ENCODE data around the gene UBE2G2. TPM values are rescaled to one million over a fixed set of nuclear protein-coding genes. Genes with fewer than 3 reads are reported as not detected.
A peak's percentile ranks its signal among the peaks of the same experiment; 100 is the strongest.

Gene UBE2G2
- total RNA-seq, 2 experiments from 2014 or later, result 89.9 to 96.8 TPM

- intact Hi-C loops (cut with DNase I, micrococcal nuclease), result loop anchor here in 1 of 2 experiments (5.0 kb wide), 1 partner anchor 108 kb away; no protein-coding TSS in a partner anchor
- peaks cover 0 to 17% of the 10 kb centered on the region in 2 experiments for H3K9me3 ChIP-seq (ENCODE audit: control insufficient read depth in 1 of 2, insufficient read depth in 1 of 2, low read length in 2 of 2)
- peaks cover 17 to 33% of the 10 kb centered on the region in 2 experiments for H3K27me3 ChIP-seq (ENCODE audit: control insufficient read depth in 1 of 2, insufficient read depth in 2 of 2, low read length in 2 of 2)
- no peak overlapping the region for H3K27ac Mint-ChIP-seq
- ATAC-seq (ENCODE audit: poor library complexity), result no peak
- no peaks in the 10 kb centered on the region for H3K36me3 Mint-ChIP-seq (ENCODE audit: low read depth)
- H3K27me3 Mint-ChIP-seq, result peaks cover 51% of the 10 kb centered on the region
- H3K9me3 Mint-ChIP-seq, result no peaks in the 10 kb centered on the region
- H3K4me1 Mint-ChIP-seq (ENCODE audit: low read depth), result peaks cover 10% of the 10 kb centered on the region
- no peak overlapping the region for H3K4me3 ChIP-seq (ENCODE audit: low read length)
- peaks cover 17% of the 10 kb centered on the region for H3K4me1 ChIP-seq (ENCODE audit: insufficient read depth, low read length)
- no peak for DNase-seq
- H3K4me3 Mint-ChIP-seq, result no peak overlapping the region
- H3K27ac ChIP-seq (ENCODE audit: low read depth in 1 of 2, low read length in 2 of 2), result no peak overlapping the region
- ChIA-PET CTCF (no interaction called here), POLR2A (no interaction called here)
- no peak for TF ChIP-seq CTCF (IDR thresholded peaks at IDR 0.05)
- no peaks in the 10 kb centered on the region for H3K36me3 ChIP-seq (ENCODE audit: insufficient read depth, low read length)
Observed at GRCh38 chr21:44724926-44725325, 76.7 kb downstream of the UBE2G2 start.

- ATAC-seq (ENCODE audit: poor library complexity) (no peak), DNase-seq (no peak)
- no peak for TF ChIP-seq CTCF (IDR thresholded peaks at IDR 0.05)
- Histone ChIP-seq H3K9me3 (ENCODE audit: control insufficient read depth in 1 of 2, insufficient read depth in 1 of 2, low read length in 2 of 2) (peaks cover 0 to 17% of the 10 kb centered on the region in 2 experiments), H3K27ac (ENCODE audit: low read depth in 1 of 2, low read length in 2 of 2) (no peak overlapping the region), H3K36me3 (ENCODE audit: insufficient read depth, low read length) (no peaks in the 10 kb centered on the region), H3K4me1 (ENCODE audit: insufficient read depth, low read length) (peaks cover 17% of the 10 kb centered on the region), H3K4me3 (ENCODE audit: low read length) (no peak overlapping the region), H3K27me3 (ENCODE audit: control insufficient read depth in 1 of 2, insufficient read depth in 2 of 2, low read length in 2 of 2) (peaks cover 17 to 33% of the 10 kb centered on the region in 2 experiments)
- ChIA-PET CTCF (no interaction called here), POLR2A (no interaction called here)
- Mint-ChIP-seq H3K27me3 (peaks cover 58% of the 10 kb centered on the region), H3K9me3 (no peaks in the 10 kb centered on the region), H3K4me3 (peak overlapping the region; percentile 38), H3K4me1 (ENCODE audit: low read depth) (peaks cover 10% of the 10 kb centered on the region), H3K36me3 (ENCODE audit: low read depth) (no peaks in the 10 kb centered on the region), H3K27ac (no peak overlapping the region)
- intact Hi-C loops (cut with DNase I, micrococcal nuclease), result loop anchor here in 1 of 2 experiments (5.0 kb wide), 1 partner anchor 107 kb away; no protein-coding TSS in a partner anchor
Observed at GRCh38 chr21:44724196-44724595, 77.4 kb downstream of the UBE2G2 start.

GRCh38 chr21:44723177-44724131, 78.2 kb downstream of the UBE2G2 start:
- ATAC-seq (ENCODE audit: poor library complexity) (peak; percentile 51), DNase-seq (peak in 5 of 14 experiments; percentile 8 to 48 (median 26))
- peaks cover 0 to 17% of the 10 kb centered on the region in 2 experiments for H3K9me3 ChIP-seq (ENCODE audit: control insufficient read depth in 1 of 2, insufficient read depth in 1 of 2, low read length in 2 of 2)
- H3K27ac Mint-ChIP-seq, result no peak overlapping the region
- H3K27ac ChIP-seq (ENCODE audit: low read depth in 1 of 2, low read length in 2 of 2), result no peak overlapping the region
- H3K4me3 ChIP-seq (ENCODE audit: low read length), result peak overlapping the region; percentile 42
- ChIA-PET POLR2A (interaction anchor here (0.8 to 1.4 kb wide), 3 partner anchors 19 to 384 kb away, joined by 3 to 9 read pairs (median 4); partner anchors contain the start of genes CFAP410 and KRTAP12-3), CTCF (no interaction called here)
- peaks cover 17 to 39% of the 10 kb centered on the region in 2 experiments for H3K27me3 ChIP-seq (ENCODE audit: control insufficient read depth in 1 of 2, insufficient read depth in 2 of 2, low read length in 2 of 2)
- intact Hi-C loops (cut with DNase I, micrococcal nuclease), result loop anchor here in 1 of 2 experiments (5.0 kb wide), 1 partner anchor 106 kb away; no protein-coding TSS in a partner anchor
- peak overlapping the region; percentile 59 for H3K4me3 Mint-ChIP-seq
- no peaks in the 10 kb centered on the region for H3K36me3 ChIP-seq (ENCODE audit: insufficient read depth, low read length)
- H3K36me3 Mint-ChIP-seq (ENCODE audit: low read depth), result no peaks in the 10 kb centered on the region
- no peaks in the 10 kb centered on the region for H3K9me3 Mint-ChIP-seq
- no peak for TF ChIP-seq CTCF (IDR thresholded peaks at IDR 0.05)
- H3K27me3 Mint-ChIP-seq, result peaks cover 60% of the 10 kb centered on the region
- H3K4me1 ChIP-seq (ENCODE audit: insufficient read depth, low read length), result peaks cover 17% of the 10 kb centered on the region
- peaks cover 10% of the 10 kb centered on the region for H3K4me1 Mint-ChIP-seq (ENCODE audit: low read depth)
